Kidney tubule cell (primary cell): Measurements from ENCODE around the gene SARDH.
"Not testable (repeated sequence)": the region's sequence is repeated elsewhere in the genome, so short reads cannot be mapped to it uniquely, and the experiment has no call there.

Experiments used
- DNase-seq: peaks from one replicate; pipeline ENCODE4 v3.0.0-alpha.2; 2018; ENCODE audit warnings: low spot score

The SARDH gene

DNA sequence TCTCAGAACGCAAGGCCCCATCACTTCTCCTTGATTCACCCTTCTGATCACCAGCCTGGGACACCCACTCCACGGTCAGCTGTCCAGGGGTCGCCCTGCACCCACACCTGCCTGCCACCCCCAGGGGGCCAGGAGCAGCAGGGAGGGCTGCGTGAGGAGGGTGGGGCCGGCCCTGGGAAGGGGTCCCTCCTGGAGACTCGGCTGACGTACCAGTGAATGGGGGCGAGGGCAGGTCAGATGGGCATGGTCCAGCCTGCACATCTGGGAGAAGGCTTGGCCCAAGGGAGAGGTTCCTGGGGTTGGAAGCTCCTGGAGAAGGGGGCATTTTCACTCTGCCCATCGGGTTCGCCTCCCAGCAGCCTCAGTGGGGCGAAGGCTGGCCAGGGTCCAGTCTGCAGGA is 21.8 kb upstream of the SARDH start:
- DNase-seq: no peak

DNA sequence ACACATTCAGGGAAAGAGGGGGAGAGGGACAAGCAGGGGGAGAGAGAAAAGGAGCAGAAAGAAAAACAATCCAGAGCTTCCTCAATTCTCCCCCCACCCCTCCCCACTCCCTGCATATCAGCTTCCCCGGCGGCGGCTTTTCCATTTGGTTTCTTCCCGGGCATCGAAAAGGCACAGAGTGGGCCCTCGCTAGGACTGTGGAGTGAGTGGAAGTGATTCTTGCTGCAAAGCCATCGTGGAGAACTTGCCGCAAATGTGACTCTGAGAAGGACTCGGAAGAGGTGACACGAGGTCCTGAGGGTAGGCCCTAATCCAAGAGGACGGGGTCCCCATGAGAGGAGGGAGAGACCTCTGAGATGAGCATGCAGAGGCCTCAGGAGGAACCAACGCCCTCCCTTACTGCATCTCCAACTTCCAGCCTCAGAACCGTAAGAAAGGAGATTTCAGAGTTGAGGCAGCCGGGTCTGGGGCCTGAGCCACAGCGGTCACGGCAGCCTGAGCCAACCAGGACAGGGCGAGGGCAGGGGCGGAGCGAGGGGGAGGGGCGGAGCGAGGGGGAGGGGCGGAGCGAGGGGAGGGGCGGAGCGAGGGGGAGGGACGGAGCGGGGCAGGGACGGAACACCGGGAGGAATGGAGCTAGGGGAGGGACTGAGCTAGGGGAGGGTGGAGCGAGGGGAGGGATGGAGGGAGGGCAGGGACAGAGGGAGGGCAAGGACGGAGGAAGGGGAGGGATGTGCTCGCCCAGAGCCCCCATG is 21.2 kb upstream of the SARDH start:
- DNase-seq: no peak

DNA sequence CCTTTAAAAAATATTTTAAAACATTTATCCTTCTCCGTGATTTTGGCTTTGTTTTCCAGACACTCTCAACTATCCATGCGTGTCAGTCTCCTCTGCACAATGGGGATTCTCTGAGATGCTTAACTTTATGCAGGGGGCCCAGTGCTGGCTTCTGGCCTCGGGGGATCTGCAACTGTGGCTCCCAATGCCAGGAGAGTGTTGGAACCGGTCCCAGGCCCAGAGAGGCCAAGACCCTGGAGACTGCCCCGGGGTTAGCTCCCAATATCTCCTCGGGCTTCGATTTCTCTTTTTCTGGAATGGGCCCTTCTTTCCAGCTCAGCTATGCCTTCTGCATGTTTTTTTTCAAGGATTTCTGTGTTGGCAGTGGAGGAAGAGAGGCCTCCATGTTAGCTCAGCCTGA is 20.1 kb upstream of the SARDH start:
- DNase-seq: no peak

DNA sequence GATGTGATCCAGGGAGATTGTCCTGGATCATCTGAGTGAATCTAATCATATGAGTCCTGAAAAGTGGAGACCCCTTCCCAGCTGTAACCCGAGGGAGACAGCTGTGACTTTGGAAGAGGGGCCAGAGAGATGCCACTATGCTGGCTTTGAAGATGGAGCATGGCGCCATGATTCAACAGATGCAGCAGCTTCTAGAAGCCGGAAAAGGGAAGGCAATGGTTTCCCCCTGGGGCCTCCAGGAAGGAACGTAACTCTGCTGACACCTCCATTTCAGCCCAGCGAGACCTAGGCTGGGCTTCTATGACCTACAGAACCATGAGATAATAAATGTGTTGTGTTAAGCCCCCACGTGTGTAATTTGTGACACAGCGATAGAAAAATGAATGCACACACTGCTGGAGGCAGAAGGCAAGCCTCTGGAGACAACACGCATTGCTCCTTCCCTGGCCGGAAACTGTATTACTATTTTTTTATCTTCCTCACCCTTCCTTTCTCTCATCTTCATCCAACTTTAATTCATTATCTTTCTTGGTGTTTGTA is 16.6 kb upstream of the SARDH start:
- DNase-seq: no peak

DNA sequence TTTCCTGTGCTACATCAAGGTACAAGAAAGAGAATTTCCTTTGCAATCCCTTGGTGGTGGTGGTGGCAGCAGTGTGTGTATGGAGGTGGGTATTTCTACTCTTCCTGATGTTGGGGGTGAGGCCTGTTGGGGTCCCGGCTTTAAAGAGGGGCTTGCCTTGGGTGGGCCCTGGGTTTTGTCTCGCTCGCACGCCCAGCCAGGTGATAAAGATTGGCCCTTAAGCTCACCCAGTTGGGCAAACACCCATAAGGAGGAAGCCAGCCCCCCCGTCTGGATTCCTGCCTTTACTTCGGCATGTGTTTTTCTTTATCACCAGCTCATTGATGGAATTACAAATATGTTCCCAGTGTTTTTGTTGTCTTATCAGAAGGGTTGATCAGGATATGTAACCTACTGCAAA is 16.0 kb upstream of the SARDH start:
- no peak for DNase-seq

DNA sequence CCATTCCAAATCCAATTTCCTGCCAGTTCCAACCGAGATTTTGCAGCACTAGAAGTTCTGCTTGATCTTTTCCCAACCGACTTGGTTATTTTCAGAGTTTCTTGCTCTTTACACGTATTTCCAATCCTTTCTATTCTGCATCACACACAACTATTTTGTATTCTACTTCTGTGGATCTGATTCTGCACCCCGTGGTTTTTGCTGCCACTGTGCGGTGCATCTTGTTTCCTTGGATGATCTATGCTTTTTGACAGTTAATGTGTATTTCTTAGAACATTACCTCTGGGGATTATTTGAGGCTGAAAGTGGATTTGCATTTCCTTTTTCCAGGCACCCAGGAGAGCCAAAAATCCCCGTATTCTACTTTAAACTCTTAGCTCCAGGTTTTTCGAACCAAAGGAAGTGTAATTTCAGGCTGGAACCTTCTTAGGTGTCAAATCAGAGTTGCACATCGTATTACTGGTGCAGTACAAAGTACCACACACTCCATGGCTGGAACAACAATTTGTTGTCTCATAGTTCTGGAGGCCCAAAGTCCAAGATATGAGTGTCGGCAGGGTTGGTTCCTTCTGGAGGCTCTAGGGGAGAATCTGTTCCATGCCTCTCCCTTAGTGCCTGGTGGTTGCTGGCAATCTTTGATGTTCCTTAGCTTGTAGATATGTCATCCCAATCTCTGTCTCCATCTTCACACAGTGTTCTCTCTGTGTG is 14.7 kb upstream of the SARDH start:
- no peak for DNase-seq

DNA sequence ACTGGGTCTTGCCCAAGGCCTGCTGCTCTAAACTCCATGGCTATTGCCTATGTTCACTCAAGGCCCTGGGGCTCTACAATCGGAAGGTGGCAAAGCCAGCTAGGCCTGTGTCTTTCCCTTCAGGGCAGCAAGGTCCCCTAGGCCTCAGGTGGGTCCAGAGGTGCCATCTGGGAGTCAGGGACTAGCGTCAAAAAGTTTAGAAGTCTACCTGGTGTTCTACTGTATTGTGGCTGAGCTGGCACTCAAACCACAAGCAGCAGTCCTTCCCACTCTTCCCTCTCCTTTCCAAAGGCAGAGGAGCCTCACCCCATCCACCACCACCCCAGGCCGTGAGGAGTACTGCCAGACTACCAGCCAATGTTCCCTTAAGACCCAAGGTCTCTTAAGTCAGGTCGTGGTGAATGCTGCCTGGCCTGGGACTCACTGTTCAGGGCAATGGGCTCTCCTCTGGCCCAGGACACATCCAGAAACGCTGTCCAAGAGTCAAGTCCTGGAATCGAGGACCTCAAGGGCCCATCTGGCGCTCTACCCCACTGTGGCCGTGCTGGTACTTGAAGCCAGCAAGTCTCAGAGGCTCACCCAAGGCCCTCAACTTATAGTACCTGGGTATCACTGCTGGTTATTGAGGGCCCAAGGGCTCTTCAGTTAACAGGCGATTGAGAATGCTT is 13.0 kb upstream of the SARDH start:
- DNase-seq: no peak

DNA sequence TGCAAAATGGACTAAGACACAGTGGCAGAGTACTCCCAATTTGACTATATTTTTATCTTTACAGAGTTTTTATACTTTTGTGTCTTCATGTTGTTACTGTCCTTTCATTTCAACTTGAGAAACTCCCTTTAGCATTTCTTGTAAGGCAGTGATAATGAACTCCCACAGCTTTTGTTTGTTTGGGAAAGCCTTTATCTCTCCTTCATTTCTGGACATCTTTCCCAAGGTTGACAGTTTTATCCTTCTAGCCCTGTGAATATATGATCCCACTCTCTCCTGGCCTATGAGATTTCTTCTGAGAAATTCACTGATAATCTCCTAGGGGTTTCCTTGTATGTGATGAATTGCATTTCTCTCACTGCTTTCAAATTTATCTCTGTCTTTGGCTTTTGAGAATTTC is 9.2 kb upstream of the SARDH start:
- DNase-seq: no peak

DNA sequence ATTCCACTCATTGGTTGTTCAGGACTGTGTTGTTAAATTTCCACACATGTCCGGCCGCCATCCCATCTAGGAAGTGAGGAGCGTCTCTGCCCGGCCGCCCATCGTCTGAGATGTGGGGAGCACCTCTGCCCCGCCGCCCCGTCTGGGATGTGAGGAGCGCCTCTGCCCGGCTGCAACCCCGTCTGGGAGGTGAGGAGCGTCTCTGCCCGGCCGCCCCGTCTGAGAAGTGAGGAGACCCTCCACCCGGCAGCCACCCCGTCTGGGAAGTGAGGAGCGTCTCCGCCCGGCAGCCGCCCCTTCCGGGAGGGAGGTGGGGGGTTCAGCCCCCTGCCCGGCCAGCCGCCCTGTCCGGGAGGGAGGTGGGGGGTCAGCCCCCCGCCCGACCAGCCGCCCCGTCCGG is 6.4 kb upstream of the SARDH start:
- DNase-seq: not testable (repeated sequence)

DNA sequence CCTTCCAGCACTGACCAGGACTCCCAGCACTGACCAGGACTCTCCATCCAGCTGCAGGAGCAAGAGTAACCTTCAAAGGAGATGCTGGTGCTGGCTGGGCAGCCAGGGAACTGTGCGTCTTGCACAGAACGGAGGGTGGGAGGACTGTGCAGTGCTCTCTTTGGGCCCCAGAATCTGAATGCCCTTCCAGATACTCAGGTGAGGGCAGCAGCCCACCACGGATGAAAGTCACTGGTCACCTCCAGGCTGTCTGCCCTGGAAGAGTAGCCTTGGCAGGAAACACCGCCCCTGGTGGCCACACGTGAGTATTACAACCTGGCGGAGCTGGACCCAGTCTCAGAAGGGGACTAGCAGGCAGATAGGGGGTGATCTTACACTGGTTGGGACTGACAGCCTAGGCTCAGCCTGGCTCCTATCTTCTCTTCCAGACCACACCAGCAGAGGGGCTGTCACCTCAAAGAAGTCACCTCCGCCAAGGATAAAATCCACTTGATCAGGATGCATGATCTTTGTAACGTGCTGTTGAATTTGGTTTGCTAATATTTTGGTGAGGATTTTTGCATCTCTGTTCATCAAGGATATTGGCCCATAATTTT is 4.8 kb upstream of the SARDH start:
- peak; percentile 62 for DNase-seq

DNA sequence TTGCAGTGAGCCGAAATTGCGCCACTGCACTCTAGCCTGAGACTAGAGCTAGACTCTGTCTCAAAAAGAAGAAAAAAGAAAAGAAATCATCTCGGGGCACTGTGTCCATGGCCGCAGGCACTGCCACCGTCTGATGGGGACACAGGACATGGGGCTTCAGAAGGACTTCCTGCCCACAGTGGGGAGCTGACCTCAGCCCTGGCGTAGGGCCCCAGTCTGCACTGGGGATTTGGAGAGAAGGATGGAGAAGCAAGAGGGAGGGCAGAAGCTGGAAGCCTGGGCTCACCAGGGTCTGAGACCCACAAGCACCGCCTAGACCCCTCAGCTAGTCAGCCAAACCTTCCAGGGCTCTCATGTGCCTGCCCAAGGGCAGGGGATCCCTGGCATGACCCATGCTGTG is 4.1 kb upstream of the SARDH start:
- DNase-seq: no peak

DNA sequence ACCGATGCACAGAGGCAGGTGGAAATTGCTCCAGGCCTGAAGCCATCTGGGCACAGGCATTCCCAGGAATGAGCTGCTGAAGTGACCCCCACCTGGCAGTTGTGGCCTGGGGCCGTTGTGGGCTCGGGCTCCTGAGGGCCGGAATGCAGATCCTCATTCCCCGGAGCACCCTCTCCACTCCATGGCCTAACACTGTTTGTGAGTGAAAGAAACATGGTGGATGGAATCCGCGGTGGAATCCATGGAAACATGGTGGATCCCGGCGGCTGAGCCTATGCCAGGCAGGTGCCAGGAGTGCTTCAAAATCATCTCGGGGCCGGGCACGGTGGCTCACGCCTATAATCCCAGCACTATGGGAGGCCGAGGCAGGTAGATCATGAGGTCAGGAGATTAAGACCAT is 3.6 kb upstream of the SARDH start:
- no peak for DNase-seq

DNA sequence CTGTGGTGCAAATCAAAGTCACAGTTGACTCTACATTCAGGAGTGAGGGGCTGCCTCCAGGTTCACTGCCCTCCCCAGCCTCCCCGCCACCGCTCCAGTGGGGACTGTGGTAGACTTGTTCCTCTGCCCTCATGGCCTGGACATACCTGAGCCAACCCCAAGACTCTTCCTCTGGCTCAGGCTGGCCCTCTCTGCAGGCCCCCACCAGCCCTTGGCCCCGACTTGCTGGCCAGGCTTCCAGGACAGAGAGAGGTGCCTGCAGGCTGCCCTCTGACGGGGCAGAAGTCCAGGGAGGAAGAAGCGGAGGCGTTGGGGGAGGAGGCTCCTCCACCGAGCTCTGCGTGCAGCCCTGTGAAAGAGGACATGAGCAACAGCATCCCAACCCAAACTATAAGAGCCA is 2.8 kb upstream of the SARDH start:
- DNase-seq: no peak

DNA sequence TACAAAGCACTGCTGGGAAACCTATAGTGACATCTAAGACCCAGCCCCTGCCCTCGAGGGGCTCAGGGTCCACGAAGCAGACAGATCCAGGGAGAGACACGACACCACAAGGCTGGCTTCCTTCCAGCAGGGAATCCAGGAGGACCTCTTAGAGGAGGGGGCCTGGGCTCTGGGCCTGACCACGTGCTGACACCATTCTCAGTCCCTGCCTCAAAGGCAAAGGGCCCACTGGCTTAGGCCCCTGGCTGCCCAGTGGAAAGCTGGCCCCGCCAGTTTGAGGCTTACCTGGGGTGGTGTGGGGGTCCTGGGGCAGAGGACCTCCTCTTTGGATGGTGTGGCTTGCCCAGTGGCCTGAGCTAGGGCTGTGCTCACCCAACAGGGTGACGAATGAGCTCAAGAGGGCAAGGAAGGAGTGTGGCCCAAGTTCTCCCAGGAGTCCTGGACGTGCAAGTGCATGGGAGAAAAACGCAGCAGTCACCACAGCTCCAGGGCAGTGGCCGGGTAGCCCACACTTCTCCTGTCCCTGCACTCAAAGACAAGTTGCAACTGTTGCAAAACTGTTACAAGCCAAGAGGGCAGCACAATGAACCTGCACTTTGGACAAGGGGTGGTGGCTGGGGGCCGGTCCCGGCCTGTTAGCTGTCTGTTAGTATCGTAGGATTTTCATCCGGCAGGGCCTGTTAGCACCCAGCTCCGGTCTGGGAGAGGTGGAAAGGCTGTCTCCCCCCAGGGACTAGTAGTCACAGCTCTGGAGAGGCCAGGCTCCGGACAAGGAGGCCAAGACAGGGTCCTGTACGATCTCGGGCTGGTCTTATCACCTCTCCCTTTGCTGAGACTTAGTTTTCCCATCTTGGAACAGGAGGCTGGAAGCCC is 1.5 kb upstream of the SARDH start:
- no peak for DNase-seq

DNA sequence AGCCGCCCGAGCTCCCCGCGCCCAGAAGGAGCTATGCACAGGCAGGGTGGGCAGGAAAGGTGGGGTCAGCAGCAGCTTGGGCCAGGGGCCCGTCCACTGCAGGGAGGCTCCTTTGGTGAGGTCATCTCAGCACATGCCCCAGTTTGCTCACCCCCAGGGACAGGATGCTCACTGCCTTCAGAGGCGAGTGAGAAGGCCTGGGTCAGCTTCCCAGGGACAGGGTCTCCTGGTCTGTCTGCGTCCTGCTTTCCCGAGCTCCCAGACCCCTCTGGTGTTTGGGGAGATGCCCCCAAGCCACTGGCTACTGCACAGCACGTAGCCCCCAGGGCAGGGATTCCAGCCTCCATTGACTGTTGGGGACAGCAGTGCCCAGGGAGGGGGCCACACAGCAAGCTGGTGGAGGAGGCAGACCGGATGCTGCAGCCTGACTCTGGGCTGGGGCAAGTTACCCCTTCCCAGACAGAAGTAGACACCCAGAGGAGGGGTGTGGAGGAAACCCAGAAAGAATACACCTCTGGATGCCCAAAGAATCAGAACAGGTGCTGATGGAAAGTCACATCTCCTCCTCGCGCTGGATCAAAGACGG is 581 bp upstream of the SARDH start:
- DNase-seq: no peak

DNA sequence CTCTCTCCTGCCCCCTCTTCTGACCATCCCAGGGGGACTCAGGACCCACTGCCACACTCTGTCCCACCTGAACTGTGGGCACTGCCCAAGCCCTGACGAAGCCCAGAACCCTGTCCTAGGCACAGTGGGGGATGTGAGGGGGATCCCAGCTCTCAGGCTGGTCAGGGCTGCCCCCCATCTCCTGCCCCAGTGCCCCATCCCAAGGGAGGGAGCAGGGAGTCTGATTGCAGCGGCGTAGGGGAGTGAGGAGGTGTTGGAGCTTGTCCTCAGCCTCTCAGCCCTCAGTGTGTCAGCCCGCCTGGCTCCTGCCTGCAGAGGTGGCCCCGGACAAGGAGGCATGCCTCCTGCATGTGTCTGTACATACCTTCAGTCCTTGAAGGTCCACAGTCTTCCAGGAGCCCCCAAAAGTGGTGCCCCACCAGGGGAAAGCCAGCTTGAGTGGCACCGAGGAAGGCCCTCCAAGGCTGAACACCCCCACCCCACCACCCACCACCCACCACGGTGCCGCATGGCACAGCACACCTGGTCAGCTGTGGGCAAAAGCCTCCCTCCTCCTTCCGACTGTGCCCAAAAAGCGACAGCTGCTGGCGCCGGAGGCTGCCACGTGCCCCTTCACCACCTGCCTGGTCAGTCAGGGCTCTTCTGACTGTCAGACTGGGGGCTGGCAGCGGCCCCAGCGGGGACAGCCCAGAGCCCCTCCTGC is 930 bp downstream of the SARDH start:
- no peak for DNase-seq

DNA sequence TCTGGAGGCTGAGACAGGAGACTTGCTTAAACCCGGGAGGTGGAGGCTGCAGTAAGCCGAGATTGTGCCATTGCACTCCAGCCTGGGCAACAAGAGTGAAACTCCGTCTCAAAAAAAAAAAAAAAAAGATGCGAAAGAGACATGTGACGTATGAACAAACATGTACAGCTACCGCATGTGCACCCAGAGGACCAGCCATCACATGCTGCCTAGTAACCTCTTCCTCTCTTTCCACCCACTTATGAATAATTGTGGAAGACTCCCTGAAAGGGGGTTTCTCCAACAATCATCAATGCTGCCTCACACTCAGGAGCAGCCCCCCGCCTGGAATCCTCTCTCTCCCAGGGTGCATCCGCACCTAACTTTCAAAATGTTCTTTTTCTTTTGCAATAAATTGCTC is 2.2 kb downstream of the SARDH start:
- DNase-seq: no peak

DNA sequence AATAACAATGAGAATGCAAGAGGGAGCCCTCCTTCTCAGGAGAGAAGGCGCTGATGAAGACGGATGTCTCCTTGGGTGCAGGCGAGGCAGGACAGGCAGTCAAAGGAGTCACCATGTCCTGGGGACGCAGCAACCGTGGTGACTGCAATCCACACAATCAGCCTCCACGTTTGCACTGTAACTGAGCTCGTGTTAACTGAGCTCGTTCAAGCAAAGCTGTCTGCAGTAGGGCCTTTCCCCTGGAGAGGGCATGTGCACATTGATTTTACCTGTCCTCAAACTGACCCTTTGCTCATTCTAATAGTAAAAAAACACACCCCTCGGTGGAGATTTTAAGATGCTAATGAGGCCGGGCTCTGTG is 2.8 kb downstream of the SARDH start:
- DNase-seq: no peak

DNA sequence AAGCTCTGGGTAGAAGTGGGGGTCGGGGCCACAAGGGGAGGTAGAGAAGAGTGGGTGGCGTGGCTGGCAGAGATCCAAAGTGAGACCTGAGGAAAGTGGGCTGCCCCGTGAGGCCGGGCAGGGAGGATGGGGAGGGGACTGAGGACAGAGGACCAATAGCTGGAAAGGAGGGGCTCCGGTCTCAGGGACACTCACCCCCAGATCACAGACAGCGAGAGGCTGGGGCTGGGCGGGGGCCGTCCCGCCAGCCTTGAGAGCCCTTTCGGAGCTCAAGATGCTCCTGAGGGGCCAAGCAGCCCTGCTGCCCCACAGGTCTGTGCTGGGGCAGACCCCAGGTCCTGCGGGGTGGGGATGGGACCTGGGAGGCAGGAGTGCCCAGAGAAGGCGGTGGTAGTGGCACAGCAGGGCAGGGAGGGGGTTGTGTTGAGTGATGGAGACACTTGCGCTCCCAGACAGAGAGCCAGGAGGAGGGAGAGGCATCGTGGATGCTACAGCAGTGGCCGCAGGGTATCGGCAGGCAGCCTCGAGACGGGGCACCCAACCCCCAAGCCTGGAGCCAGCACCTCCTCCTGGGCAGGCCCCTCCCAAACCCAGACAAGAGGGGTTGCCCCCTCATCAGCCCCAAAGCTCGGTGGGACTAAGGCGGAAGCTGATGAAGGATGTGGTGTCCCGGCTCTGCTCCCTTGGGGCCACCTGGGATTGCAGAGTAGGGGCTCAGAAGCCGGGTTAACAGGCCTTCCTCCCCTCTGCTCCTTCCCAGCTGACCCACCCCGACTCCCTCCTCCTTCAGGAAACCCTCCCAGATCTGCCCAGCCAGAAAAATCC is 3.4 kb downstream of the SARDH start:
- no peak for DNase-seq
